ENCODE results near the gene CCDC127.
"Not testable (repeated sequence)": the region's sequence is repeated elsewhere in the genome, so short reads cannot be mapped to it uniquely, and the experiment has no call there.

GRCh38 chr5:222951-223715 lies 5.2 kb upstream of the CCDC127 start:
- TF ChIP-seq, protein P1, sequence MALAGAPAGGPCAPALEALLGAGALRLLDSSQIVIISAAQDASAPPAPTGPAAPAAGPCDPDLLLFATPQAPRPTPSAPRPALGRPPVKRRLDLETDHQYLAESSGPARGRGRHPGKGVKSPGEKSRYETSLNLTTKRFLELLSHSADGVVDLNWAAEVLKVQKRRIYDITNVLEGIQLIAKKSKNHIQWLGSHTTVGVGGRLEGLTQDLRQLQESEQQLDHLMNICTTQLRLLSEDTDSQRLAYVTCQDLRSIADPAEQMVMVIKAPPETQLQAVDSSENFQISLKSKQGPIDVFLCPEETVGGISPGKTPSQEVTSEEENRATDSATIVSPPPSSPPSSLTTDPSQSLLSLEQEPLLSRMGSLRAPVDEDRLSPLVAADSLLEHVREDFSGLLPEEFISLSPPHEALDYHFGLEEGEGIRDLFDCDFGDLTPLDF (CRISPR knock-in tag; IDR thresholded peaks at IDR 0.05): not testable (repeated sequence)
- TF ChIP-seq FOSL1 (CRISPR knock-in tag; IDR thresholded peaks at IDR 0.05; ENCODE audit: borderline replicate concordance): not testable (repeated sequence)
- TF ChIP-seq, protein P2, sequence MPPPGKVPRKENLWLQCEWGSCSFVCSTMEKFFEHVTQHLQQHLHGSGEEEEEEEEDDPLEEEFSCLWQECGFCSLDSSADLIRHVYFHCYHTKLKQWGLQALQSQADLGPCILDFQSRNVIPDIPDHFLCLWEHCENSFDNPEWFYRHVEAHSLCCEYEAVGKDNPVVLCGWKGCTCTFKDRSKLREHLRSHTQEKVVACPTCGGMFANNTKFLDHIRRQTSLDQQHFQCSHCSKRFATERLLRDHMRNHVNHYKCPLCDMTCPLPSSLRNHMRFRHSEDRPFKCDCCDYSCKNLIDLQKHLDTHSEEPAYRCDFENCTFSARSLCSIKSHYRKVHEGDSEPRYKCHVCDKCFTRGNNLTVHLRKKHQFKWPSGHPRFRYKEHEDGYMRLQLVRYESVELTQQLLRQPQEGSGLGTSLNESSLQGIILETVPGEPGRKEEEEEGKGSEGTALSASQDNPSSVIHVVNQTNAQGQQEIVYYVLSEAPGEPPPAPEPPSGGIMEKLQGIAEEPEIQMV (CRISPR knock-in tag; IDR thresholded peaks at IDR 0.05; ENCODE audit: low read depth): not testable (repeated sequence)

All from HepG2 (cell line).